ENCODE measurements around the gene USP2.

The USP2 gene

GRCh38 chr11:119381181-119381988 is at the start of gene USP2:
USP2 (minus strand) TSS chr11:119381690; CDS start chr11:119373480, 8,210 bp downstream.
- peak; percentile 95 for DNase-seq (ENCODE audit: low read depth)

GRCh38 chr11:119427279-119427678 is 45.8 kb upstream of the USP2 start:
- DNase-seq (ENCODE audit: low read depth) = no peak

- no peak for DNase-seq (ENCODE audit: low read depth)
Measured at GRCh38 chr11:119426142-119426541, 44.7 kb upstream of the USP2 start.

GRCh38 chr11:119424775-119425174 is 43.3 kb upstream of the USP2 start:
- no peak for DNase-seq (ENCODE audit: low read depth)

GRCh38 chr11:119424276-119424675 is 42.8 kb upstream of the USP2 start:
- no peak for DNase-seq (ENCODE audit: low read depth)

- DNase-seq (ENCODE audit: low read depth) = no peak
Measured at GRCh38 chr11:119423509-119424254, 42.2 kb upstream of the USP2 start.

- peak; percentile 64 for DNase-seq (ENCODE audit: low read depth)
Measured at GRCh38 chr11:119422809-119423508, 41.5 kb upstream of the USP2 start, which contains the start of gene THY1. THY1 (minus strand) TSS chr11:119423172; CDS start chr11:119420905, 2,267 bp downstream.

- peak; percentile 51 for DNase-seq (ENCODE audit: low read depth)
Measured at GRCh38 chr11:119421941-119422808, 40.7 kb upstream of the USP2 start.

GRCh38 chr11:119421351-119421750 is 39.9 kb upstream of the USP2 start:
- peak; percentile 14 for DNase-seq (ENCODE audit: low read depth)

- no peak for DNase-seq (ENCODE audit: low read depth)
Measured at GRCh38 chr11:119420631-119421030, 39.1 kb upstream of the USP2 start.

GRCh38 chr11:119419834-119420492 is 38.5 kb upstream of the USP2 start:
- no peak for DNase-seq (ENCODE audit: low read depth)

GRCh38 chr11:119419246-119419645 is 37.8 kb upstream of the USP2 start:
- DNase-seq (ENCODE audit: low read depth) = no peak

GRCh38 chr11:119418759-119419158 is 37.3 kb upstream of the USP2 start:
- no peak for DNase-seq (ENCODE audit: low read depth)

- peak; percentile 96 for DNase-seq (ENCODE audit: low read depth)
Measured at GRCh38 chr11:119417726-119418540, 36.4 kb upstream of the USP2 start.

- peak; percentile 67 for DNase-seq (ENCODE audit: low read depth)
Measured at GRCh38 chr11:119416606-119417580, 35.4 kb upstream of the USP2 start.

GRCh38 chr11:119415966-119416365 is 34.5 kb upstream of the USP2 start:
- no peak for DNase-seq (ENCODE audit: low read depth)

- DNase-seq (ENCODE audit: low read depth) = no peak
Measured at GRCh38 chr11:119415517-119415916, 34.0 kb upstream of the USP2 start.

- no peak for DNase-seq (ENCODE audit: low read depth)
Measured at GRCh38 chr11:119414734-119415133, 33.2 kb upstream of the USP2 start.

GRCh38 chr11:119414321-119414720 is 32.8 kb upstream of the USP2 start:
- no peak for DNase-seq (ENCODE audit: low read depth)
